GM23338 (cell line): ENCODE measurements around the gene FAF1. TPM values are rescaled to one million over a fixed set of nuclear protein-coding genes. Genes with fewer than 3 reads are reported as not detected.
A peak's percentile ranks its signal among the peaks of the same experiment; 100 is the strongest.

Source experiments
- ATAC-seq: fragments of 200-7000 bp; cut with Tn5 transposase; 3 replicates; pipeline ENCODE4 v1.9.1; 2020
- DNase-seq: peaks from one replicate; pipeline ENCODE4 v3.0.0-alpha.2; 2015; ENCODE audit warnings: low spot score
- H2AFZ ChIP-seq: fragments of 200-600 bp; sonication (generic); 2 replicates; pipeline ENCODE4 v1.8.0; 2016; ENCODE audit warnings: antibody characterized with exemption, mild to moderate bottlenecking, moderate library complexity
- H3F3A ChIP-seq: fragments of 200-600 bp; sonication (generic); replicated peaks from 2 replicates; pipeline ENCODE4 v1.8.0; 2017; ENCODE audit warnings: antibody characterized with exemption, mixed run types, low read depth
- H3K27ac ChIP-seq: fragments of 200-600 bp; sonication (generic); 2 replicates; pipeline ENCODE4 v1.6.1; 2016; ENCODE audit warnings: low read depth
- H3K27me3 ChIP-seq: fragments of 200-600 bp; sonication (generic); 2 replicates; pipeline ENCODE4 v1.8.0; 2016; ENCODE audit warnings: mild to moderate bottlenecking, mixed run types, moderate library complexity; ENCODE audit not compliant: insufficient read depth
- H3K36me3 ChIP-seq: fragments of 200-600 bp; sonication (generic); 2 replicates; pipeline ENCODE4 v1.8.0; 2016; ENCODE audit warnings: mild to moderate bottlenecking; ENCODE audit not compliant: insufficient read depth
- H3K4me1 ChIP-seq: fragments of 200-600 bp; sonication (generic); 2 replicates; pipeline ENCODE4 v1.8.0; 2016; ENCODE audit warnings: mild to moderate bottlenecking, moderate library complexity; ENCODE audit not compliant: insufficient read depth
- H3K4me2 ChIP-seq: fragments of 200-600 bp; sonication (generic); 2 replicates; pipeline ENCODE4 v1.7.1; 2017; ENCODE audit warnings: mixed run types
- H3K4me3 ChIP-seq: fragments of 200-600 bp; sonication (generic); 2 replicates; pipeline ENCODE4 v1.6.1; 2016; ENCODE audit warnings: mixed run types
- H3K79me2 ChIP-seq: fragments of 200-600 bp; sonication (generic); replicated peaks from 2 replicates; pipeline ENCODE4 v1.8.0; 2017; ENCODE audit warnings: mild to moderate bottlenecking; ENCODE audit not compliant: insufficient read depth
- H3K9me2 ChIP-seq: fragments of 200-600 bp; sonication (generic); 2 replicates; pipeline ENCODE4 v1.8.0; 2017; ENCODE audit not compliant: insufficient read depth
- H4K20me1 ChIP-seq: fragments of 200-600 bp; sonication (generic); replicated peaks from 2 replicates; pipeline ENCODE4 v1.8.0; 2017; ENCODE audit warnings: mild to moderate bottlenecking; ENCODE audit not compliant: insufficient read depth
- H3K27ac Mint-ChIP-seq: 2 replicates; pipeline ENCODE4 v1.8.0; 2020; ENCODE audit warnings: inconsistent platforms, mild to moderate bottlenecking, moderate library complexity, mixed read lengths
- H3K27me3 Mint-ChIP-seq: 3 replicates; pipeline ENCODE4 v1.8.0; 2022; ENCODE audit warnings: low read depth, mild to moderate bottlenecking, moderate library complexity, mixed read lengths, inconsistent platforms; ENCODE audit not compliant: insufficient read depth, poor library complexity
- H3K36me3 Mint-ChIP-seq: 3 replicates; pipeline ENCODE4 v1.8.0; 2021; ENCODE audit warnings: low read depth, mild to moderate bottlenecking, inconsistent platforms, moderate library complexity, mixed read lengths
- H3K4me1 Mint-ChIP-seq: 3 replicates; pipeline ENCODE4 v1.8.0; 2020; ENCODE audit warnings: mild to moderate bottlenecking, inconsistent platforms, mixed read lengths
- H3K4me3 Mint-ChIP-seq: 3 replicates; pipeline ENCODE4 v1.8.0; 2021; ENCODE audit warnings: moderate library complexity, mild to moderate bottlenecking, inconsistent platforms, mixed read lengths
- H3K9me3 Mint-ChIP-seq: 3 replicates; pipeline ENCODE4 v1.8.0; 2020; ENCODE audit warnings: moderate library complexity, mild to moderate bottlenecking, inconsistent platforms, mixed read lengths
- CTCF ChIP-seq, 2 experiments: fragments of 200-600 bp in 1 of 2; sonication (generic) in 1 of 2; conservative IDR thresholded peaks; 2 replicates each; pipeline versions ENCODE4 v1.5.1 to v1.6.1; 2016 to 2017; ENCODE audit warnings: antibody characterized with exemption in 2 of 2, low read depth in 2 of 2, mild to moderate bottlenecking in 2 of 2, moderate library complexity in 1 of 2
- ETS1 ChIP-seq: IDR thresholded peaks from 2 replicates; pipeline ENCODE4 v1.6.1; 2016; ENCODE audit warnings: antibody characterized with exemption
- EZH2 ChIP-seq: fragments of 200-600 bp; sonication (generic); IDR thresholded peaks from one replicate; pipeline ENCODE4 v1.8.0; 2017; ENCODE audit warnings: antibody characterized with exemption, mild to moderate bottlenecking, low read depth; ENCODE audit not compliant: unreplicated experiment
- EZH2phosphoT487 ChIP-seq: fragments of 200-600 bp; sonication (generic); IDR thresholded peaks from one replicate; pipeline ENCODE4 v1.8.1; 2018; ENCODE audit warnings: antibody characterized with exemption; ENCODE audit not compliant: unreplicated experiment
- JUNB ChIP-seq: IDR thresholded peaks from one replicate; pipeline ENCODE4 v1.6.1; 2016; ENCODE audit warnings: antibody characterized with exemption; ENCODE audit not compliant: unreplicated experiment
- REST ChIP-seq: IDR thresholded peaks from one replicate; pipeline ENCODE4 v1.6.1; 2018; ENCODE audit warnings: antibody characterized with exemption; ENCODE audit not compliant: unreplicated experiment
- ZNF114 ChIP-seq: fragments of 250-450 bp; sonication (Bioruptor Pico); IDR thresholded peaks from 2 replicates; pipeline ENCODE4 v1.5.0; 2020; ENCODE audit warnings: mild to moderate bottlenecking, moderate library complexity
- ZNF331 ChIP-seq: fragments of 250-450 bp; sonication (Bioruptor Pico); IDR thresholded peaks from 2 replicates; pipeline ENCODE4 v1.5.0; 2020; ENCODE audit warnings: low read depth, mild to moderate bottlenecking, moderate library complexity
- polyA plus RNA-seq: library from polyadenylated mRNA; unstranded; fragments of >200 nt; fragmentation: Nextera tagmentation; extraction: Ambion mirVana; gene quantifications from 2 replicates; pipeline ENCODE4 v1.2.1, GENCODE V29; 2016
- total RNA-seq: library from RNA; depleted of rRNA; stranded (reverse); fragments of >200 nt; shearing (Covaris generic); gene quantifications from 2 replicates; pipeline ENCODE4 v1.2.3, GENCODE V29; 2014

The FAF1 gene
- total and polyA plus RNA-seq, 2 experiments from 2014 or later: 24.1 to 53.2 TPM

DNA sequence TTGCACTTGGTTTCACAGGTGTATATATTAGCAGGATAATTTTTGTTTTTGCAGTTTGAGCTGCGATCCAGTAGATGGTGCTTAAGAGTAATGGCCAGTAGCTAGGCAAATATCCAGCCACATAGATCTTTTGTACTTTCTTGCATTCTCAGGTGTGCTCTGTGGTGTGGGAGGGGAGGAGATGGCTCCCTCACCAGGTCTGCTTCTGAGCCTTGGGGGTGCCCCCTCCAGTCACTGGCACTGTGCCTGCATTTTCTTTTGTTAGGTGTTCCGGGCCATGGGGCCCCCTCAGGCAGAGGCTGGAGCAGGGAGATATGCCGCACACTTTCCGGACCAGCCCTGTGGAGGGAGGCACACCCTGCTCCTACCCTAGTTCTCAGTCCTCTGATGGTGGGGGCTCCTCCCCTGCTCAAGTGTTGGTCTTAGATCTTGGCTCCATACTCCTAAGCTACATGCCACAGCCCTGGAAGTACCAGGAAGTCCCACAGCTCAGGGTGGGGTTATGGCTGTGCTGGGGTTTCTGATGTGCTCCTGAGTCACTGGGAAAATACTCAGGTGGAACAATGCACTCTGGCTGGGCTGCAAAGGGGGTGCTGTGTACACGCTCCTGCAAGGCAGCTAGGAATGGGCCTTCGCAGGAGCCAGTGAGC, 339.3 kb downstream of the FAF1 start:
- H3K27me3 ChIP-seq: no peaks in the 10 kb centered on the region
- H3K27ac ChIP-seq: peak overlapping the region; percentile 77
- Mint-ChIP-seq H3K4me3 (no peak overlapping the region), H3K27me3 (peaks cover 6% of the 10 kb centered on the region), H3K27ac (peak overlapping the region; percentile 71), H3K36me3 (no peaks in the 10 kb centered on the region), H3K9me3 (no peaks in the 10 kb centered on the region; the same call in 1 of the 3 replicates), H3K4me1 (peaks cover 8% of the 10 kb centered on the region; the same call in 2 of the 3 replicates)
- no peak overlapping the region; the same call in 1 of the 2 replicates for H3K4me2 ChIP-seq
- H3K4me3 ChIP-seq: no peak overlapping the region
- H3F3A ChIP-seq: no peaks in the 10 kb centered on the region
- H3K36me3 ChIP-seq: no peaks in the 10 kb centered on the region
- no peaks in the 10 kb centered on the region for H3K9me2 ChIP-seq
- ATAC-seq: peak; percentile 95
- H4K20me1 ChIP-seq: no peaks in the 10 kb centered on the region
- H3K4me1 ChIP-seq: peaks cover 9% of the 10 kb centered on the region; the same call in 1 of the 2 replicates
- DNase-seq: peak; percentile 82
- no peaks in the 10 kb centered on the region for H3K79me2 ChIP-seq
- H2AFZ ChIP-seq: no peak overlapping the region
- TF ChIP-seq ZNF114: no peak
- peak; percentile 63 to 79 for TF ChIP-seq CTCF (conservative IDR thresholded peaks at IDR 0.05; ENCODE audit: low read depth in 2 of 2)
- no peak for TF ChIP-seq JUNB

- Histone ChIP-seq H3K36me3 (no peaks in the 10 kb centered on the region), H3K27me3 (no peaks in the 10 kb centered on the region), H2AFZ (no peak overlapping the region), H4K20me1 (no peaks in the 10 kb centered on the region), H3K27ac (no peak overlapping the region), H3F3A (no peaks in the 10 kb centered on the region), H3K4me1 (peaks cover 7% of the 10 kb centered on the region), H3K9me2 (no peaks in the 10 kb centered on the region), H3K79me2 (no peaks in the 10 kb centered on the region), H3K4me3 (no peak overlapping the region), H3K4me2 (no peak overlapping the region)
- ATAC-seq (no peak), DNase-seq (no peak)
- no peaks in the 10 kb centered on the region for H3K27me3 Mint-ChIP-seq
- no peaks in the 10 kb centered on the region; the same call in 1 of the 3 replicates for H3K9me3 Mint-ChIP-seq
- H3K27ac Mint-ChIP-seq: no peak overlapping the region
- peaks cover 8% of the 10 kb centered on the region for H3K4me1 Mint-ChIP-seq
- H3K36me3 Mint-ChIP-seq: no peaks in the 10 kb centered on the region
- H3K4me3 Mint-ChIP-seq: no peak overlapping the region
- no peak for TF ChIP-seq EZH2phosphoT487
- TF ChIP-seq ETS1: no peak
- no peak for TF ChIP-seq REST
- no peak for TF ChIP-seq EZH2
- TF ChIP-seq JUNB: no peak
- TF ChIP-seq ZNF331 (CRISPR knock-in tag): no peak
- no peak for TF ChIP-seq CTCF (conservative IDR thresholded peaks at IDR 0.05; ENCODE audit: low read depth in 2 of 2)
Measured at GRCh38 chr1:50615036-50615750, 344.9 kb downstream of the FAF1 start.
